H1 (cell line): ENCODE measurements around the gene WFDC8. TPM values are rescaled to one million over a fixed set of nuclear protein-coding genes. Genes with fewer than 3 reads are reported as not detected.

Experiments
- CTCF ChIA-PET: fragments of 300-600 bp; sonication (Branson Sonifier 250); formaldehyde crosslinking; loops from one replicate; lab custom pipeline; 2021; ENCODE audit not compliant: partially characterized antibody; lab: Charles Lee
- POLR2A ChIA-PET: fragments of 300-600 bp; sonication (Branson Sonifier 250); formaldehyde crosslinking; loops from one replicate; lab custom pipeline; 2021; ENCODE audit warnings: inconsistent platforms; ENCODE audit not compliant: partially characterized antibody; lab: Charles Lee
- DNase-seq, 2 experiments: peaks; one replicate each; pipeline versions ENCODE4 v3.0.0 to v3.0.0-alpha.2; 2010 to 2022; ENCODE audit warnings: low spot score in 2 of 2, low read depth in 1 of 2, mixed read lengths in 1 of 2
- FAIRE-seq: peaks from 2 replicates; lab custom pipeline; 2011; peaks lifted over from hg19 to GRCh38; lab: Jason Lieb, UNC
- H2AFZ ChIP-seq: 2 replicates; pipeline ENCODE4 v1.8.1; 2012; ENCODE audit warnings: low read length, inconsistent platforms
- H2AK5ac ChIP-seq: 2 replicates; pipeline ENCODE4 v1.6.1; 2013; ENCODE audit warnings: low read depth, low read length
- H2BK120ac ChIP-seq: replicated peaks from 2 replicates; pipeline ENCODE3; 2013; ENCODE audit warnings: low read depth, low read length, inconsistent platforms
- H2BK12ac ChIP-seq: 2 replicates; pipeline ENCODE4 v1.6.1; 2013; ENCODE audit warnings: low read depth, low read length
- H2BK15ac ChIP-seq: 2 replicates; pipeline ENCODE4 v1.6.1; 2013; ENCODE audit warnings: low read length
- H2BK20ac ChIP-seq: 2 replicates; pipeline ENCODE4 v1.6.1; 2013; ENCODE audit warnings: low read length
- H2BK5ac ChIP-seq: 2 replicates; pipeline ENCODE4 v1.6.1; 2013; ENCODE audit warnings: low read depth, low read length
- H3K14ac ChIP-seq: 2 replicates; pipeline ENCODE4 v1.6.1; 2013; ENCODE audit warnings: inconsistent platforms; ENCODE audit not compliant: insufficient read length
- H3K18ac ChIP-seq: 2 replicates; pipeline ENCODE4 v1.6.1; 2013; ENCODE audit warnings: low read length; ENCODE audit errors: extremely low read depth
- H3K23ac ChIP-seq: 2 replicates; pipeline ENCODE4 v1.6.1; 2013; ENCODE audit warnings: inconsistent platforms; ENCODE audit not compliant: insufficient read length
- H3K23me2 ChIP-seq: 2 replicates; pipeline ENCODE4 v1.6.1; 2013; ENCODE audit warnings: low read depth, low read length
- H3K27ac ChIP-seq: 2 replicates; pipeline ENCODE4 v1.6.1; 2011; ENCODE audit warnings: low read depth, low read length, inconsistent platforms
- H3K27me3 ChIP-seq, 4 experiments: replicated peaks in 1 of 4; 1 replicate in 1 of 4; 2 replicates in 3 of 4; pipeline versions ENCODE4 v1.6.1 to v1.8.1; 2011 to 2013; ENCODE audit warnings: low read length in 3 of 4, mild to moderate bottlenecking in 3 of 4, inconsistent platforms in 2 of 4, mixed read lengths in 2 of 4, moderate library complexity in 1 of 4; ENCODE audit not compliant: control insufficient read depth in 3 of 4, insufficient read depth in 3 of 4; ENCODE audit errors: extremely low read depth in 1 of 4
- H3K36me3 ChIP-seq, 4 experiments: 2 replicates each; pipeline versions ENCODE4 v1.6.1 to v1.8.1; 2011 to 2013; ENCODE audit warnings: mild to moderate bottlenecking in 4 of 4, low read length in 3 of 4, moderate library complexity in 2 of 4, control low read depth in 1 of 4, inconsistent platforms in 1 of 4; ENCODE audit not compliant: insufficient read depth in 4 of 4, control insufficient read depth in 2 of 4
- H3K4ac ChIP-seq: replicated peaks from 2 replicates; pipeline ENCODE3; 2013; ENCODE audit warnings: low read length, low read depth, mixed read lengths, inconsistent platforms; ENCODE audit not compliant: insufficient read length
- H3K4me1 ChIP-seq, 4 experiments: replicated peaks in 1 of 4; 1 replicate in 1 of 4; 2 replicates in 3 of 4; pipeline versions ENCODE4 v1.6.1 to v1.8.1; 2011 to 2013; ENCODE audit warnings: low read length in 3 of 4, inconsistent platforms in 2 of 4, mixed read lengths in 1 of 4; ENCODE audit not compliant: insufficient read depth in 4 of 4, control insufficient read depth in 3 of 4
- H3K4me2 ChIP-seq, 2 experiments: 2 replicates each; pipeline versions ENCODE4 v1.6.1 to v1.8.1; 2011 to 2013; ENCODE audit warnings: low read depth in 2 of 2, low read length in 2 of 2, control low read depth in 1 of 2, inconsistent platforms in 1 of 2, mild to moderate bottlenecking in 1 of 2; ENCODE audit not compliant: insufficient read depth in 1 of 2
- H3K4me3 ChIP-seq, 4 experiments: fragments of 200-600, 300-600 bp in 1 of 4; sonication (generic), shearing (Covaris generic), sonication (Bioruptor Twin) in 1 of 4; 2 replicates each; pipeline versions ENCODE4 v1.5.1 to v1.8.1; 2011 to 2016; ENCODE audit warnings: low read length in 4 of 4, low read depth in 3 of 4, control low read depth in 2 of 4, inconsistent platforms in 2 of 4, mild to moderate bottlenecking in 2 of 4, mixed read lengths in 1 of 4, moderate library complexity in 1 of 4; ENCODE audit not compliant: insufficient read depth in 2 of 4; ENCODE audit errors: extremely low read depth in 1 of 4
- H3K56ac ChIP-seq: replicated peaks from 2 replicates; pipeline ENCODE3; 2013; ENCODE audit warnings: low read depth, mild to moderate bottlenecking, mixed read lengths, low read length, inconsistent platforms; ENCODE audit not compliant: insufficient read length
- H3K79me1 ChIP-seq: 2 replicates; pipeline ENCODE4 v1.6.1; 2013; ENCODE audit warnings: low read depth, low read length, control low read depth
- H3K79me2 ChIP-seq, 2 experiments: 2 replicates each; pipeline versions ENCODE4 v1.6.1 to v1.8.1; 2012 to 2013; ENCODE audit warnings: low read length in 2 of 2, mild to moderate bottlenecking in 2 of 2, inconsistent platforms in 1 of 2; ENCODE audit not compliant: insufficient read depth in 2 of 2, control insufficient read depth in 1 of 2
- H3K9ac ChIP-seq, 4 experiments: replicated peaks in 1 of 4; 1 replicate in 1 of 4; 2 replicates in 3 of 4; pipeline versions ENCODE4 v1.6.1 to v1.8.1; 2011 to 2013; ENCODE audit warnings: low read depth in 3 of 4, low read length in 3 of 4, control low read depth in 2 of 4, mild to moderate bottlenecking in 2 of 4, moderate library complexity in 2 of 4, inconsistent platforms in 1 of 4; ENCODE audit errors: extremely low read depth in 1 of 4
- H3K9me3 ChIP-seq, 2 experiments: 2 replicates each; pipeline versions ENCODE4 v1.6.1 to v1.8.1; 2012 to 2013; ENCODE audit warnings: mild to moderate bottlenecking in 2 of 2, moderate library complexity in 2 of 2, control low read depth in 1 of 2, inconsistent platforms in 1 of 2, low read depth in 1 of 2, low read length in 1 of 2, mixed read lengths in 1 of 2; ENCODE audit not compliant: insufficient read depth in 2 of 2
- H4K20me1 ChIP-seq, 2 experiments: replicated peaks in 1 of 2; 2 replicates each; pipeline versions ENCODE3 to v1.8.1; 2011 to 2013; ENCODE audit warnings: inconsistent platforms in 2 of 2, low read length in 2 of 2, mild to moderate bottlenecking in 1 of 2; ENCODE audit not compliant: insufficient read depth in 2 of 2, control insufficient read depth in 1 of 2
- H4K5ac ChIP-seq: 2 replicates; pipeline ENCODE4 v1.6.1; 2013; ENCODE audit warnings: low read length, low read depth, mixed read lengths, inconsistent platforms; ENCODE audit not compliant: insufficient read length
- H4K8ac ChIP-seq: 2 replicates; pipeline ENCODE4 v1.8.0; 2013; ENCODE audit warnings: mild to moderate bottlenecking, moderate library complexity, low read length, inconsistent platforms; ENCODE audit not compliant: insufficient read depth; ENCODE audit errors: extremely low read depth
- H4K91ac ChIP-seq: replicated peaks from 2 replicates; pipeline ENCODE3; 2013; ENCODE audit warnings: low read length, mixed read lengths, inconsistent platforms; ENCODE audit not compliant: insufficient read length
- ASH2L ChIP-seq: fragments of 200-600, 300-600 bp; sonication (generic); IDR thresholded peaks from one replicate; pipeline ENCODE4 v1.7.1; 2017; ENCODE audit warnings: low read length
- BACH1 ChIP-seq: IDR thresholded peaks from 2 replicates; pipeline ENCODE4 v1.6.1; 2012; ENCODE audit warnings: low read length, improper control_type of control experiment
- CHD2 ChIP-seq: IDR thresholded peaks from 2 replicates; pipeline ENCODE4 v1.6.1; 2012; ENCODE audit warnings: low read length, improper control_type of control experiment
- FOSL1 ChIP-seq: IDR thresholded peaks from 2 replicates; pipeline ENCODE4 v1.6.1; 2011; ENCODE audit warnings: mild to moderate bottlenecking, low read depth, low read length, moderate library complexity; ENCODE audit not compliant: insufficient read depth
- GABPA ChIP-seq: IDR thresholded peaks from 2 replicates; pipeline ENCODE4 v1.6.1; 2011; ENCODE audit warnings: mild to moderate bottlenecking, low read length, moderate library complexity, borderline replicate concordance; ENCODE audit not compliant: insufficient read depth
- HDAC2 ChIP-seq, 2 experiments: fragments of 300-600 bp in 1 of 2; sonication (generic) in 1 of 2; IDR thresholded peaks; 2 replicates each; pipeline ENCODE4 v1.6.1; 2011 to 2012; ENCODE audit warnings: low read depth in 2 of 2, low read length in 2 of 2, mild to moderate bottlenecking in 2 of 2, moderate library complexity in 2 of 2, borderline replicate concordance in 1 of 2, inconsistent platforms in 1 of 2
- JUN ChIP-seq: IDR thresholded peaks from 2 replicates; pipeline ENCODE4 v1.6.1; 2011; ENCODE audit warnings: low read depth, mild to moderate bottlenecking, improper control_type of control experiment, low read length
- POLR2AphosphoS5 ChIP-seq: IDR thresholded peaks from 2 replicates; pipeline ENCODE4 v1.6.1; 2011; ENCODE audit warnings: low read depth, low read length
- POU5F1 ChIP-seq: IDR thresholded peaks from 2 replicates; pipeline ENCODE4 v1.6.1; 2011; ENCODE audit warnings: low read depth, mild to moderate bottlenecking, low read length, moderate library complexity
- RFX5 ChIP-seq: IDR thresholded peaks from 2 replicates; pipeline ENCODE4 v1.6.1; 2011; ENCODE audit warnings: low read depth, low read length, improper control_type of control experiment, borderline replicate concordance
- RXRA ChIP-seq: IDR thresholded peaks from 2 replicates; pipeline ENCODE4 v1.6.1; 2011; ENCODE audit warnings: low read depth, mild to moderate bottlenecking, low read length, moderate library complexity; ENCODE audit not compliant: insufficient read depth
- SIN3A ChIP-seq, 2 experiments: IDR thresholded peaks in 1 of 2; conservative IDR thresholded peaks in 1 of 2; 2 replicates each; pipeline ENCODE4 v1.6.1; 2011 to 2012; ENCODE audit warnings: low read length in 2 of 2, improper control_type of control experiment in 1 of 2, low read depth in 1 of 2, mild to moderate bottlenecking in 1 of 2
- SIRT6 ChIP-seq: IDR thresholded peaks from one replicate; pipeline ENCODE4 v1.7.1; 2012; ENCODE audit warnings: low read length, inconsistent platforms
- SP2 ChIP-seq: IDR thresholded peaks from 2 replicates; pipeline ENCODE4 v1.6.1; 2012; ENCODE audit warnings: mild to moderate bottlenecking, low read length, inconsistent platforms
- TAF1 ChIP-seq: IDR thresholded peaks from 2 replicates; pipeline ENCODE4 v1.6.1; 2011; ENCODE audit warnings: mild to moderate bottlenecking, low read depth, low read length
- TEAD4 ChIP-seq: IDR thresholded peaks from 2 replicates; pipeline ENCODE4 v1.6.1; 2012; ENCODE audit warnings: low read depth, low read length, inconsistent platforms, mixed read lengths
- WGBS, 2 experiments: shearing (Covaris generic) in 1 of 2; methylation state at CpG; one replicate each; pipeline versions ENCODE4 v1.1.6 to v1.1.7; 2013 to 2015; ENCODE audit warnings: low lambda C conversion rate in 2 of 2, mixed read lengths in 2 of 2, inconsistent platforms in 1 of 2, low coverage in 1 of 2, missing lambda C conversion rate in 1 of 2; ENCODE audit not compliant: insufficient replicate concordance in 2 of 2, insufficient coverage in 1 of 2, insufficient read length in 1 of 2; ENCODE audit errors: extremely low coverage in 1 of 2, missing lambda C conversion rate in 1 of 2; 5-methylcytosine and 5-hydroxymethylcytosine counted together
- polyA plus RNA-seq, 7 experiments: library from polyadenylated mRNA; depleted of rRNA in 3 of 7; stranded (reverse) in 5 of 7; unstranded in 2 of 7; fragments of >200 nt in 5 of 7; fragments of 200-250 nt in 2 of 7; gene quantifications; 1 replicate in 5 of 7; 2 replicates in 1 of 7; 4 replicates in 1 of 7; pipeline versions ENCODE4 v1.2.1 to v1.2.3, GENCODE V29; 2011 to 2013; ENCODE audit warnings: missing spikeins in 2 of 7, mixed read lengths in 2 of 7
- total RNA-seq: library from RNA; stranded (reverse); fragmentation: NEBNext Ultra II Directional; extraction: Animal tissue kit (Norgen Biotek cat#: 25700); gene quantifications from 2 replicates; pipeline ENCODE4 v1.2.1, GENCODE V29; 2021

WFDC8 gene
- total and polyA plus RNA-seq, 2 of the 8 experiments (the other 6 are each of a cell fraction or from before 2014, with no cell fraction given) = not detected

- Histone ChIP-seq H2BK12ac (no peak overlapping the region), H3K27me3 (no peaks in the 10 kb centered on the region), H2AFZ (no peak overlapping the region), H2BK120ac (no peak overlapping the region), H3K4me2 (no peak overlapping the region), H3K27ac (no peak overlapping the region), H4K20me1 (no peaks in the 10 kb centered on the region), H3K4ac (no peak overlapping the region), H3K36me3 (no peaks in the 10 kb centered on the region), H2BK5ac (no peak overlapping the region), H3K9ac (no peak overlapping the region), H3K4me1 (no peaks in the 10 kb centered on the region), H3K9me3 (no peaks in the 10 kb centered on the region; a peak in 2 of 4 replicates), H3K14ac (no peak overlapping the region), H2AK5ac (no peak overlapping the region), H4K91ac (no peak overlapping the region), H3K4me3 (no peak overlapping the region), H2BK20ac (no peak overlapping the region), H3K79me2 (no peaks in the 10 kb centered on the region), H2BK15ac (no peak overlapping the region), H4K5ac (no peak overlapping the region), H4K8ac (no peak overlapping the region), H3K23ac (no peak overlapping the region), H3K79me1 (no peaks in the 10 kb centered on the region), H3K18ac (no peak overlapping the region), H3K23me2 (peaks cover 3% of the 10 kb centered on the region; the same call in 1 of the 2 replicates), H3K56ac (no peak overlapping the region)
- CTCF ChIA-PET = interaction anchor here (0.9 to 4.5 kb wide), 3 partner anchors 9 to 215 kb away, joined by 3 to 32 read pairs (median 5); partner anchors contain the start of gene WFDC6
- FAIRE-seq (no peak), DNase-seq (no peak)
- POLR2A ChIA-PET = no interaction called here
- 89% methylated on average over 1 of the region's 1 CpG; no CpG with 5 or more reads in 1 of the 2 experiments for WGBS, 2 experiments
- TF ChIP-seq SIRT6 = no peak
- no peak for TF ChIP-seq TEAD4
- no peak for TF ChIP-seq RFX5
- TF ChIP-seq POLR2AphosphoS5 = no peak
- no peak for TF ChIP-seq GABPA
- no peak for TF ChIP-seq JUN
- TF ChIP-seq ASH2L = no peak
- no peak for TF ChIP-seq CHD2
- no peak for TF ChIP-seq SIN3A (conservative IDR thresholded peaks at IDR 0.05 in 1 of 2, IDR thresholded peaks at IDR 0.05 in 1 of 2; ENCODE audit: low read depth in 1 of 2, low read length in 2 of 2)
- no peak for TF ChIP-seq BACH1
- TF ChIP-seq RXRA = no peak
- no peak for TF ChIP-seq TAF1
- TF ChIP-seq HDAC2 (IDR thresholded peaks at IDR 0.05; ENCODE audit: borderline replicate concordance in 1 of 2, low read depth in 2 of 2, low read length in 2 of 2) = no peak
- no peak for TF ChIP-seq POU5F1
- no peak for TF ChIP-seq FOSL1
- TF ChIP-seq SP2 = no peak
These were observed 23.9 kb downstream of the WFDC8 start for GRCh38 chr20:45555198-45555597.
